Measurements from ENCODE around the gene EPHB4. TPM values are rescaled to one million over a fixed set of nuclear protein-coding genes. Genes with fewer than 3 reads are reported as not detected.
A peak's percentile ranks its signal among the peaks of the same experiment; 100 is the strongest.

Gene EPHB4
- total RNA-seq, 1 experiment from 2014 or later: 104 TPM

DNA sequence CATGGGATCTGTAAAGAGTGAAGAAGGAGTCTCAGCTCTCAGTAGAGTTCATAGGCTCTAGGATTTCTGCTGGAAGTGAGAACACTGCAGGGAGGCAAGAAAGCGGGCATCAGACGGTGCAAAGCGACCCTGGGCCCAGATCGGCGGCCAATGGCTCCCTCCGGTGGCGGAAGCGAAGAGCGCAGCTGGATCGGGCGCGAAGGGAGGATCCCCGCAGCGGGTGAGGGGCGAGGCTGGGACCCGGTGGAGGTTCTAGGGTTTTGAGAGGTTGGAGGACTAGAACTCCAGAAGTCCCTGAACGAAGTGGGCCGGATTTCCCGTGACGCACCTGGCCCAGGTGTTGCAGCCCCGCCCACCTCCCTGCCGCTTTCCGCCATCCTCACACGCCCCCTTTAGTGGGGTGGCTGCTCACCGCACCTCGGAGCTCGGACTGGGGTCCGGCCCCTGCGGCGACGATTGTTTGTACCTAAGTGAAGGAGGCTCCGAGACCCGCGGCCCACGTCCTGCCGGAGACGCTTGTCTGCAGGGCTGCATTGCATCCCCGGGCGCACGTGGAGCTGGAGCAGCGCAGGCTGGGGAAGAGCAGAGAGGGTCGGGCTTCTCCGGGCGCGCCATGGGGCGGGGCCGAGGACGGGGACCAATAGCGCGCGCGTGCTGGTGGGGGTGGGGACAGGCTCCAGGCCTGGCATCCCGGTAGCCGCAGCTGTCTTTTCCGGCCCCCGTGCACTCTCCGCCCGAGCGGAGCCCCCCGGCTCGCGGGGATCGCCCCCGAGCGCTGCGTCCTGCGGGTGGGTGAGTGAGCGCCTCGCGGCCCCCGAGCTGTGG is 24.9 kb upstream of the EPHB4 start, which contains the start of gene SLC12A9:
Gene SLC12A9 (plus strand): TSS at position 666 of the 825 bp plus-strand sequence. CDS start 1,485 bp downstream, outside the sequence.
- H3K9me2 ChIP-seq (replicated peaks; ENCODE audit: low read length): no peaks in the 10 kb centered on the region
- H3K9me3 ChIP-seq (ENCODE audit: low read length): no peaks in the 10 kb centered on the region
- H3K36me3 ChIP-seq (ENCODE audit: low read depth, low read length): no peaks in the 10 kb centered on the region
- H3K27ac ChIP-seq (ENCODE audit: low read length): peak within 1 kb of the TSS; percentile 79
- H2AFZ ChIP-seq (ENCODE audit: low read length): peak within 1 kb of the TSS; percentile 87
- ATAC-seq (peak; percentile 98), DNase-seq (peak; percentile 85)
- TF ChIP-seq, protein P1, sequence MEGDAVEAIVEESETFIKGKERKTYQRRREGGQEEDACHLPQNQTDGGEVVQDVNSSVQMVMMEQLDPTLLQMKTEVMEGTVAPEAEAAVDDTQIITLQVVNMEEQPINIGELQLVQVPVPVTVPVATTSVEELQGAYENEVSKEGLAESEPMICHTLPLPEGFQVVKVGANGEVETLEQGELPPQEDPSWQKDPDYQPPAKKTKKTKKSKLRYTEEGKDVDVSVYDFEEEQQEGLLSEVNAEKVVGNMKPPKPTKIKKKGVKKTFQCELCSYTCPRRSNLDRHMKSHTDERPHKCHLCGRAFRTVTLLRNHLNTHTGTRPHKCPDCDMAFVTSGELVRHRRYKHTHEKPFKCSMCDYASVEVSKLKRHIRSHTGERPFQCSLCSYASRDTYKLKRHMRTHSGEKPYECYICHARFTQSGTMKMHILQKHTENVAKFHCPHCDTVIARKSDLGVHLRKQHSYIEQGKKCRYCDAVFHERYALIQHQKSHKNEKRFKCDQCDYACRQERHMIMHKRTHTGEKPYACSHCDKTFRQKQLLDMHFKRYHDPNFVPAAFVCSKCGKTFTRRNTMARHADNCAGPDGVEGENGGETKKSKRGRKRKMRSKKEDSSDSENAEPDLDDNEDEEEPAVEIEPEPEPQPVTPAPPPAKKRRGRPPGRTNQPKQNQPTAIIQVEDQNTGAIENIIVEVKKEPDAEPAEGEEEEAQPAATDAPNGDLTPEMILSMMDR (conservative IDR thresholded peaks at IDR 0.05; ENCODE audit: low read depth, low read length): peak; percentile 91
- no peak for TF ChIP-seq EZH2 (IDR thresholded peaks at IDR 0.05; ENCODE audit: low read length, unreplicated experiment)
- no peak for TF ChIP-seq EZH2phosphoT487 (IDR thresholded peaks at IDR 0.05; ENCODE audit: borderline replicate concordance, low read length)
- peak within 1 kb of the TSS; percentile 90 for H3K4me2 ChIP-seq (ENCODE audit: low read length)
- peaks cover 12% of the 10 kb centered on the region; the same call in 1 of the 2 replicates for H3K4me1 ChIP-seq (ENCODE audit: insufficient read depth, low read length)
- no peaks in the 10 kb centered on the region for H3F3A ChIP-seq (ENCODE audit: low read length, unreplicated experiment)
- H4K20me1 ChIP-seq (ENCODE audit: low read length): no peaks in the 10 kb centered on the region
- intact Hi-C loops (cut with micrococcal nuclease): loop anchor here (1.0 to 10.0 kb wide), 6 partner anchors 25 to 387 kb away; partner anchors contain the start of genes EPHB4 and SPACDR
- no peaks in the 10 kb centered on the region for H3K27me3 ChIP-seq (ENCODE audit: low read length)
- POLR2A ChIA-PET (ENCODE audit: unreplicated experiment): interaction anchor here (0.5 to 1.4 kb wide), 4 partner anchors 22 to 377 kb away, joined by 4 to 8 read pairs (median 5); partner anchors contain the start of genes SRRT and UFSP1
- peak within 1 kb of the TSS; percentile 86 for H3K9ac ChIP-seq (ENCODE audit: low read length)
- peaks cover 30% of the 10 kb centered on the region for H3K79me2 ChIP-seq (ENCODE audit: low read length)
- CTCF ChIA-PET: interaction anchor here (0.5 to 1.8 kb wide), 9 partner anchors 20 to 220 kb away, joined by 3 to 24 read pairs (median 6); partner anchors contain the start of genes EPHB4 and POP7
- H3K4me3 ChIP-seq (ENCODE audit: low read length): peak within 1 kb of the TSS; percentile 96
- TSS peak; percentile 85 for BruUV-seq (replicated peaks)

DNA sequence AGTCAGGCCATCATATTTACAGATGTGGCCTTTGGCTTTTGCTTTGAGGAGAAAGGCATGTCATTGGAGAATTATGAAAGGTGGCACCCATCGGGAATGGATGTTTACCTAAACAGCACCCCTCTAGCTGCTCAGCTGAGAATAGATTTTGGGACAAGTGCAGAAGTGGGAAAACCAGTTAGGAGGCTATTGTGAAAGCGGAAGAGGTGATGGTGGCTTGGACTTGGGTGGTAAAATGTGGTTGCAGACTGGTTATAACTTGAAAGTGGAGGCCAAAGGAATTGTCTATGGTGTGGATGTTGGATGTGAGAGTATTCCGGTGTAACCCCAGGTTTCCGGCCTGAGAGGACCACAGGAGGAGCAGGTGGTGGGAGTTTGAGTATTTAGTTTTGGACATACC is 20.0 kb upstream of the EPHB4 start:
- BruUV-seq (replicated peaks): no TSS peak
- no peak for TF ChIP-seq EZH2 (IDR thresholded peaks at IDR 0.05; ENCODE audit: low read length, unreplicated experiment)
- TF ChIP-seq, protein P1 (conservative IDR thresholded peaks at IDR 0.05; ENCODE audit: low read depth, low read length): no peak
- no peak for TF ChIP-seq EZH2phosphoT487 (IDR thresholded peaks at IDR 0.05; ENCODE audit: borderline replicate concordance, low read length)
- H3K27me3 ChIP-seq (ENCODE audit: low read length): no peaks in the 10 kb centered on the region
- no peaks in the 10 kb centered on the region for H3K9me3 ChIP-seq (ENCODE audit: low read length)
- ChIA-PET POLR2A (ENCODE audit: unreplicated experiment) (no interaction called here), CTCF (no interaction called here)
- H4K20me1 ChIP-seq (ENCODE audit: low read length): no peaks in the 10 kb centered on the region
- no peak overlapping the region for H3K4me2 ChIP-seq (ENCODE audit: low read length)
- H3K79me2 ChIP-seq (ENCODE audit: low read length): no peaks in the 10 kb centered on the region
- H3K9ac ChIP-seq (ENCODE audit: low read length): no peak overlapping the region
- H3K4me3 ChIP-seq (ENCODE audit: low read length): no peak overlapping the region
- intact Hi-C loops (cut with micrococcal nuclease): no loop called here
- 0 out of 2 replicates have a peak, but pooled peaks cover 4% of the 10 kb centered on the region for H3K4me1 ChIP-seq (ENCODE audit: insufficient read depth, low read length)
- no peaks in the 10 kb centered on the region for H3F3A ChIP-seq (ENCODE audit: low read length, unreplicated experiment)
- no peaks in the 10 kb centered on the region for H3K36me3 ChIP-seq (ENCODE audit: low read depth, low read length)
- no peaks in the 10 kb centered on the region for H3K9me2 ChIP-seq (replicated peaks; ENCODE audit: low read length)
- no peak overlapping the region for H2AFZ ChIP-seq (ENCODE audit: low read length)
- no peak for ATAC-seq
- H3K27ac ChIP-seq (ENCODE audit: low read length): no peak overlapping the region
- DNase-seq: no peak

Measured in PC-3 (cell line).